ENCODE results near the gene DYRK4. TPM values are rescaled to one million over a fixed set of nuclear protein-coding genes. Genes with fewer than 3 reads are reported as not detected.

The DYRK4 gene
- total and polyA plus RNA-seq, 8 donors = 15.2 to 50.2 (median 20.7) TPM

DNA sequence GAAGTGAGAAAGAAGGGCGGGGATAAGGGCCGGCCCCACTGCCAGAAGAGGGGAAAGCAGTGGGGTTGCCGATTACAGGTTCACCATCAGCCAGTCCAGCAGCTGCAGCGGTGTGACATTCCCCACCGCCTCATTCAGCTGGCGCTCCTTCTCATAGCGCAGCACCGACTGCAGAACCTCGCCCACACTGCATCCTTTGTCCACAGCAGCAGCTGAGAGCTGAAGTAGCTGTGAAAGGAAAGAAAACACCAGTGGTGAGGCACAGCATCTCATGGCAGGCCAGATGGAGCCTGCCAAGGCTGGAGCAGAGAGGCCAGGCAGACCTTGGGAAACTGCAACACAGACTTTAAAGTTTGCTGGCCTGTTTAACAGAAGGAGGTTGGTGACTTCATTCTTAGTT is 53.7 kb downstream of the DYRK4 start:
- Histone ChIP-seq H3K4me3 (no peak overlapping the region), H3K9me3 (no peaks in the 10 kb centered on the region), H3K27me3 (no peaks in the 10 kb centered on the region), H3K27ac (no peak overlapping the region), H3K4me1 (no peaks in the 10 kb centered on the region), H3K36me3 (peaks cover 0 to 36% (median 8%) of the 10 kb centered on the region in 3 donors)
- no peak for DNase-seq
- TF ChIP-seq, protein P1, sequence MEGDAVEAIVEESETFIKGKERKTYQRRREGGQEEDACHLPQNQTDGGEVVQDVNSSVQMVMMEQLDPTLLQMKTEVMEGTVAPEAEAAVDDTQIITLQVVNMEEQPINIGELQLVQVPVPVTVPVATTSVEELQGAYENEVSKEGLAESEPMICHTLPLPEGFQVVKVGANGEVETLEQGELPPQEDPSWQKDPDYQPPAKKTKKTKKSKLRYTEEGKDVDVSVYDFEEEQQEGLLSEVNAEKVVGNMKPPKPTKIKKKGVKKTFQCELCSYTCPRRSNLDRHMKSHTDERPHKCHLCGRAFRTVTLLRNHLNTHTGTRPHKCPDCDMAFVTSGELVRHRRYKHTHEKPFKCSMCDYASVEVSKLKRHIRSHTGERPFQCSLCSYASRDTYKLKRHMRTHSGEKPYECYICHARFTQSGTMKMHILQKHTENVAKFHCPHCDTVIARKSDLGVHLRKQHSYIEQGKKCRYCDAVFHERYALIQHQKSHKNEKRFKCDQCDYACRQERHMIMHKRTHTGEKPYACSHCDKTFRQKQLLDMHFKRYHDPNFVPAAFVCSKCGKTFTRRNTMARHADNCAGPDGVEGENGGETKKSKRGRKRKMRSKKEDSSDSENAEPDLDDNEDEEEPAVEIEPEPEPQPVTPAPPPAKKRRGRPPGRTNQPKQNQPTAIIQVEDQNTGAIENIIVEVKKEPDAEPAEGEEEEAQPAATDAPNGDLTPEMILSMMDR (IDR thresholded peaks at IDR 0.05) = no peak
- ATAC-seq = no peak
- intact Hi-C loops (cut with DNase I) = no loop called here
- no peak for FAIRE-seq
- 94 to 95% methylated on average over 9 of the region's 9 CpGs for WGBS, 2 donors

GRCh38 chr12:4621511-4621910 is 59.5 kb downstream of the DYRK4 start:
- Histone ChIP-seq H3K4me3 (no peak overlapping the region), H3K9me3 (no peaks in the 10 kb centered on the region), H3K36me3 (no peaks in the 10 kb centered on the region), H3K27me3 (no peaks in the 10 kb centered on the region), H3K27ac (no peak overlapping the region), H3K4me1 (no peaks in the 10 kb centered on the region)
- no peak for ATAC-seq
- TF ChIP-seq, protein P1 (IDR thresholded peaks at IDR 0.05) = no peak
- no peak for DNase-seq
- 92 to 96% methylated on average over 3 of the region's 3 CpGs for WGBS, 2 donors
- no peak for FAIRE-seq
- intact Hi-C loops (cut with DNase I) = no loop called here

- FAIRE-seq (no peak), ATAC-seq (no peak), DNase-seq (no peak)
- no peaks in the 10 kb centered on the region for H3K4me1 ChIP-seq
- H3K27me3 ChIP-seq = no peaks in the 10 kb centered on the region
- intact Hi-C loops (cut with DNase I) = no loop called here
- H3K9me3 ChIP-seq = no peaks in the 10 kb centered on the region
- no peak overlapping the region for H3K27ac ChIP-seq
- H3K36me3 ChIP-seq = no peaks in the 10 kb centered on the region
- no peak overlapping the region for H3K4me3 ChIP-seq
- 85 to 86% methylated on average over 5 of the region's 5 CpGs for WGBS, 2 donors
- TF ChIP-seq, protein P1 (IDR thresholded peaks at IDR 0.05) = no peak
Observed at GRCh38 chr12:4626543-4626942, 64.5 kb downstream of the DYRK4 start.

- no peaks in the 10 kb centered on the region for H3K4me1 ChIP-seq
- intact Hi-C loops (cut with DNase I) = no loop called here
- no peaks in the 10 kb centered on the region for H3K9me3 ChIP-seq
- DNase-seq = no peak
- WGBS, 2 donors = 90% methylated on average over 10 of the region's 10 CpGs
- ATAC-seq = no peak
- no peak overlapping the region for H3K27ac ChIP-seq
- no peaks in the 10 kb centered on the region for H3K27me3 ChIP-seq
- H3K36me3 ChIP-seq = no peaks in the 10 kb centered on the region
- H3K4me3 ChIP-seq = no peak overlapping the region
- FAIRE-seq = no peak
- TF ChIP-seq, protein P1 (IDR thresholded peaks at IDR 0.05) = no peak
Observed at GRCh38 chr12:4628406-4628805, 66.4 kb downstream of the DYRK4 start.

GRCh38 chr12:4630262-4630661 is 68.3 kb downstream of the DYRK4 start:
- WGBS, 2 donors = 71 to 81% methylated on average over 5 of the region's 5 CpGs
- intact Hi-C loops (cut with DNase I) = no loop called here
- FAIRE-seq = no peak
- no peak overlapping the region for H3K27ac ChIP-seq
- no peaks in the 10 kb centered on the region for H3K36me3 ChIP-seq
- H3K9me3 ChIP-seq = no peaks in the 10 kb centered on the region
- ATAC-seq = no peak
- TF ChIP-seq, protein P1 (IDR thresholded peaks at IDR 0.05) = no peak
- no peaks in the 10 kb centered on the region for H3K27me3 ChIP-seq
- no peaks in the 10 kb centered on the region for H3K4me1 ChIP-seq
- no peak overlapping the region for H3K4me3 ChIP-seq
- no peak for DNase-seq

Data from pancreas (tissue), 10 donors.